Measurements from ENCODE around the gene PTHLH.

GRCh38 chr12:27987331-27987730, 14.8 kb upstream of the PTHLH start:
- TF ChIP-seq FOXM1 (IDR thresholded peaks at IDR 0.05; ENCODE audit: borderline replicate concordance) (no peak), FOXK2 (IDR thresholded peaks at IDR 0.05) (no peak), FOXA1 (IDR thresholded peaks at IDR 0.05) (no peak), HDGF (IDR thresholded peaks at IDR 0.05; ENCODE audit: borderline replicate concordance) (no peak), SP1 (IDR thresholded peaks at IDR 0.05) (no peak), L3MBTL2 (conservative IDR thresholded peaks at IDR 0.05) (no peak), PKNOX1 (IDR thresholded peaks at IDR 0.05) (no peak), NFRKB (IDR thresholded peaks at IDR 0.05) (no peak)
